Gastrocnemius medialis (tissue), 4 donors: ENCODE measurements around the gene GALNT5.

ENCODE experiments used
- POLR2A ChIP-seq, 2 donors: fragments of 450-650 bp; IDR thresholded peaks; one replicate each; pipeline ENCODE4 v1.6.1; 2017; ENCODE audit warnings: antibody characterized with exemption in 2 of 2, mild to moderate bottlenecking in 2 of 2, moderate library complexity in 2 of 2
- TF ChIP-seq, protein P1 (sequence below), 5 experiments: fragments of 450-650 bp in 3 of 5; fragments of 200-600 bp in 2 of 5; sonication (generic) in 2 of 5; IDR thresholded peaks in 4 of 5; conservative IDR thresholded peaks in 1 of 5; 1 replicate in 4 of 5; 2 replicates in 1 of 5; pipeline ENCODE4 v1.5.1; 2016 to 2019; ENCODE audit warnings: antibody characterized with exemption in 5 of 5, mild to moderate bottlenecking in 3 of 5, moderate library complexity in 3 of 5

DNA sequence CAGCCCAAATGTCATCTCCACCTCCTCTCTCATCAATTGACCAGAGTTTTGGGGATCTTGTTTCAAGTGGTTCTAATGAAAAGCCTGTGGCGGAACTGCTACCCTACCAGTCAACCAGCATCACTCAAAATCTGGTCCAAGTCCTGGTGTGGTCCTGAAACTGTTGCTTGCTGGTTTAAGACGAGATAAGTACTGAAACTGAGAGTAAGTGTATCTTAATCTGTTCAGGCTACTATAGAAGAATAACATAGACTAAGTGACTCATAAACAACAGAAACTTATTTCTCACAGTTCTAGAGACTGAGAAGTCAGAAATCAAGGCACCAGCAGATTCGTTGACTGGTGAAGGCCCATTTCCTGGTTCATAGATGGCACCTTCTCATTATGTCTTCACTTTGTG lies 879 bp upstream of the GALNT5 start:
- TF ChIP-seq POLR2A (IDR thresholded peaks at IDR 0.05), result no peak
- TF ChIP-seq, protein P1, sequence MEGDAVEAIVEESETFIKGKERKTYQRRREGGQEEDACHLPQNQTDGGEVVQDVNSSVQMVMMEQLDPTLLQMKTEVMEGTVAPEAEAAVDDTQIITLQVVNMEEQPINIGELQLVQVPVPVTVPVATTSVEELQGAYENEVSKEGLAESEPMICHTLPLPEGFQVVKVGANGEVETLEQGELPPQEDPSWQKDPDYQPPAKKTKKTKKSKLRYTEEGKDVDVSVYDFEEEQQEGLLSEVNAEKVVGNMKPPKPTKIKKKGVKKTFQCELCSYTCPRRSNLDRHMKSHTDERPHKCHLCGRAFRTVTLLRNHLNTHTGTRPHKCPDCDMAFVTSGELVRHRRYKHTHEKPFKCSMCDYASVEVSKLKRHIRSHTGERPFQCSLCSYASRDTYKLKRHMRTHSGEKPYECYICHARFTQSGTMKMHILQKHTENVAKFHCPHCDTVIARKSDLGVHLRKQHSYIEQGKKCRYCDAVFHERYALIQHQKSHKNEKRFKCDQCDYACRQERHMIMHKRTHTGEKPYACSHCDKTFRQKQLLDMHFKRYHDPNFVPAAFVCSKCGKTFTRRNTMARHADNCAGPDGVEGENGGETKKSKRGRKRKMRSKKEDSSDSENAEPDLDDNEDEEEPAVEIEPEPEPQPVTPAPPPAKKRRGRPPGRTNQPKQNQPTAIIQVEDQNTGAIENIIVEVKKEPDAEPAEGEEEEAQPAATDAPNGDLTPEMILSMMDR (IDR thresholded peaks at IDR 0.05 in 4 of 5, conservative IDR thresholded peaks at IDR 0.05 in 1 of 5), result no peak
